Measurements from ENCODE around the gene EPN2.

GRCh38 chr17:19249681-19250080, 12.5 kb downstream of the EPN2 start:
- TF ChIP-seq CTCF (IDR thresholded peaks at IDR 0.05) (no peak), POLR2A (IDR thresholded peaks at IDR 0.05) (no peak)
